GM19463 (cell line): ENCODE measurements around the gene EIF4E.
"Not testable (repeated sequence)": the region's sequence is repeated elsewhere in the genome, so short reads cannot be mapped to it uniquely, and the experiment has no call there.

ENCODE experiments used
- ATAC-seq: cut with Tn5 transposase; IDR thresholded peaks from one replicate; pipeline ENCODE4 v1.9.1; 2021; ENCODE audit warnings: mild to moderate bottlenecking, moderate library complexity; ENCODE audit not compliant: unreplicated experiment

Gene EIF4E

GRCh38 chr4:98934851-98935250 lies 5.9 kb upstream of the EIF4E start:
- ATAC-seq = not testable (repeated sequence)

- ATAC-seq = no peak
These were observed 3.6 kb upstream of the EIF4E start for GRCh38 chr4:98932539-98932938.

- ATAC-seq = no peak
These were observed 1.5 kb upstream of the EIF4E start for GRCh38 chr4:98930311-98930865.

GRCh38 chr4:98929341-98930267 lies 671 bp upstream of the EIF4E start:
- ATAC-seq = peak; percentile 44

- ATAC-seq = peak; percentile 39
These were observed 815 bp downstream of the EIF4E start for GRCh38 chr4:98928131-98928504.

- ATAC-seq = not testable (repeated sequence)
These were observed 2.7 kb downstream of the EIF4E start for GRCh38 chr4:98926257-98926656.

- ATAC-seq = no peak
These were observed 7.6 kb downstream of the EIF4E start for GRCh38 chr4:98921292-98921691.

GRCh38 chr4:98919996-98920395 lies 8.9 kb downstream of the EIF4E start:
- ATAC-seq = no peak

GRCh38 chr4:98910728-98911127 lies 18.2 kb downstream of the EIF4E start:
- ATAC-seq = peak; percentile 42

GRCh38 chr4:98909646-98910401 lies 19.1 kb downstream of the EIF4E start:
- no peak for ATAC-seq

GRCh38 chr4:98908703-98909262 lies 20.1 kb downstream of the EIF4E start:
- ATAC-seq = no peak

- no peak for ATAC-seq
These were observed 20.8 kb downstream of the EIF4E start for GRCh38 chr4:98908182-98908581.

GRCh38 chr4:98905839-98906238 lies 23.1 kb downstream of the EIF4E start:
- ATAC-seq = no peak

GRCh38 chr4:98905297-98905696 lies 23.6 kb downstream of the EIF4E start:
- ATAC-seq = no peak

- ATAC-seq = no peak
These were observed 25.0 kb downstream of the EIF4E start for GRCh38 chr4:98903963-98904362.

- ATAC-seq = no peak
These were observed 25.4 kb downstream of the EIF4E start for GRCh38 chr4:98903561-98903960.

- ATAC-seq = no peak
These were observed 29.7 kb downstream of the EIF4E start for GRCh38 chr4:98899277-98899676.

- ATAC-seq = no peak
These were observed 37.2 kb downstream of the EIF4E start for GRCh38 chr4:98891478-98892337.

GRCh38 chr4:98890702-98891455 lies 38.1 kb downstream of the EIF4E start:
- no peak for ATAC-seq

GRCh38 chr4:98887145-98887544 lies 41.8 kb downstream of the EIF4E start:
- no peak for ATAC-seq
